Adipose tissue (tissue), 3 donors: Measurements from ENCODE around the gene TCF7L1. TPM values are rescaled to one million over a fixed set of nuclear protein-coding genes. Genes with fewer than 3 reads are reported as not detected.

Experiments
- H3K27ac ChIP-seq: one replicate; pipeline ENCODE4 v1.5.1; 2013; ENCODE audit warnings: low read depth, low read length
- WGBS, 3 donors: extraction: QIAGEN DNeasy Blood & Tissue Kit; methylation state at CpG; one replicate each; pipeline ENCODE4 v1.1.7; 2013; 5-methylcytosine and 5-hydroxymethylcytosine counted together
- polyA plus RNA-seq, 3 donors: library from polyadenylated mRNA; stranded (reverse); fragments of 200-250 nt; gene quantifications; one replicate each; pipeline ENCODE4 v1.2.3, GENCODE V29; 2013
- donor health status: healthy with polysubstance abuse.
- donor health status: Bipolar disorder and iron deficiency.
- donor health status: healthy.

TCF7L1 gene
- polyA plus RNA-seq, 3 donors: 2.4 to 22.3 (median 16.5) TPM

DNA sequence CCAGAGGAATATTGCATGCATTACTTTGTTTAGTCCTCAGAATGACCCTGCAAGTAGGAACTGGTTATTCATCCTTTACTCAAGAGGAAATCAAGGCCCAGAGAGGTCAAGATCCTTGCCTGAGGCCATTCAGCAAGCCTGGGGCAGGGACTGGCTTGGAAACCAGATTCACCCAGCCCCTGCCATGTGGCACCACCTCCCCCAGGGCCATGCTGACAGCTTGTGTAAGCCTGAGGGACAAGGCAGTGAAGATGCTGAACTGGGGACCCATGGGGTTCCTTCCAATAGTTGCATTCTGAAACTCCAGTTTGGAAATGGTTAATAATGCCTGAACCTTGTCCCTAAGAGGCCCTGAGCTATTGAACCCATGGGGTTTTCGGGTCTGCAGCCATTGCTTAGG, 24.2 kb downstream of the TCF7L1 start:
- H3K27ac ChIP-seq: no peak overlapping the region
- 67 to 100% (median 92%) methylated on average over 1 of the region's 1 CpG for WGBS, 3 donors

DNA sequence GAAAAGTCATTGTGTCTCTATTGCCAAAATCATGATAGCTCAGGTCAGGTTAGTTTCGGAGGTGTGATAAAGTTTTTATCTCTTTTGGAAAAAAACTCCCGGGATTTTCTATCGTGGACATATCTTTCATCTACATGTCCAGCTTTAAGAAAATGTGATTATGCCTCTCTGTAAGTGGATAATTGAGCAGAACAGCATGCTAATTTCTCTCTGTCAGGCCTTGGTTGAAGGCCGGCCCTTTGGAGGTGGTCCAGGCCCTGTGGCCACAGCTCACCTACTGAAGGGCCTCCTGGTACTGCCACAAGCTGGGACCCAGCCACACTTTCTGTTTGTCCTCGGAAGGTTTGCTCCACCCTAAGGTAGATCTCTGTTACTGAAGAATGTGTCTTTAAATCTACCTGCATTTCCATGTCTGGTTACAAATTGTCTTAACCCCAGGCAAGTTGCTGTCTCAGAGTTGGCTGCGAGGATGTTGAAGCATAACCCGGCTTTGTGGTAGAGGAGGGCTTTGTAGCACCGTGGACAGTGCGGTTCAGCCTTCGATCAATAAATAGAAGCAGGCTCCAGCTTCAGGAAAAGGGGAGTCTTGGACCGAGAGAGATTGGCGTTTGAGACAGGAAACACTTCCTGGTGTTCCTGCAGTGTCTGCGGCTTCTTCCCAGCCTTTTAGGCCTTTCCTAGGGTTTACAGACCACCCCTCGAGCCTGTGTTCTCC, 25.5 kb downstream of the TCF7L1 start:
- no peak overlapping the region for H3K27ac ChIP-seq

DNA sequence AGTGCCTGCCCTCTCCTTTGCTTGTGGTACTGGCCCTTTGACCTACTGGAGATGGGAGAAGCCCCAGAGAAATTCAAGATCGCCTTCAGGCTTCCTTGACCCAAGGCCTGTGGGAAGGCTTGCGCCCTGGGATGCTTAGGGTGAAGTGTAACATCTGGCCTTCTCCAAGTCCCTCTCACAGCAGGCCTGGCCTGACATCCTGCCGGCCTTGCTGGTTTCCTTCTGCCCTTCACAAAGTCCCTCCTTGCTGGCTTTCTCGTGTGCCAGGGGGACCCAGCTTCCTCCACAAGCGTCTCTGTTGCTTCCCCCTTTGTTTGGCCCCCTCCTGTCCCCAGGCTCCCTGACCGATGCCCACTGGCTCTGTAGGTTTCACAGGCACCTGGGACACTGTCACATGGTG, 26.4 kb downstream of the TCF7L1 start:
- H3K27ac ChIP-seq: no peak overlapping the region
- 65 to 79% (median 68%) methylated on average over 6 of the region's 6 CpGs for WGBS, 3 donors

More for the DNA sequence above, 25.5 kb downstream of the TCF7L1 start:
- WGBS, 3 donors: 41 to 78% (median 73%) methylated on average over 14 of the region's 14 CpGs

DNA sequence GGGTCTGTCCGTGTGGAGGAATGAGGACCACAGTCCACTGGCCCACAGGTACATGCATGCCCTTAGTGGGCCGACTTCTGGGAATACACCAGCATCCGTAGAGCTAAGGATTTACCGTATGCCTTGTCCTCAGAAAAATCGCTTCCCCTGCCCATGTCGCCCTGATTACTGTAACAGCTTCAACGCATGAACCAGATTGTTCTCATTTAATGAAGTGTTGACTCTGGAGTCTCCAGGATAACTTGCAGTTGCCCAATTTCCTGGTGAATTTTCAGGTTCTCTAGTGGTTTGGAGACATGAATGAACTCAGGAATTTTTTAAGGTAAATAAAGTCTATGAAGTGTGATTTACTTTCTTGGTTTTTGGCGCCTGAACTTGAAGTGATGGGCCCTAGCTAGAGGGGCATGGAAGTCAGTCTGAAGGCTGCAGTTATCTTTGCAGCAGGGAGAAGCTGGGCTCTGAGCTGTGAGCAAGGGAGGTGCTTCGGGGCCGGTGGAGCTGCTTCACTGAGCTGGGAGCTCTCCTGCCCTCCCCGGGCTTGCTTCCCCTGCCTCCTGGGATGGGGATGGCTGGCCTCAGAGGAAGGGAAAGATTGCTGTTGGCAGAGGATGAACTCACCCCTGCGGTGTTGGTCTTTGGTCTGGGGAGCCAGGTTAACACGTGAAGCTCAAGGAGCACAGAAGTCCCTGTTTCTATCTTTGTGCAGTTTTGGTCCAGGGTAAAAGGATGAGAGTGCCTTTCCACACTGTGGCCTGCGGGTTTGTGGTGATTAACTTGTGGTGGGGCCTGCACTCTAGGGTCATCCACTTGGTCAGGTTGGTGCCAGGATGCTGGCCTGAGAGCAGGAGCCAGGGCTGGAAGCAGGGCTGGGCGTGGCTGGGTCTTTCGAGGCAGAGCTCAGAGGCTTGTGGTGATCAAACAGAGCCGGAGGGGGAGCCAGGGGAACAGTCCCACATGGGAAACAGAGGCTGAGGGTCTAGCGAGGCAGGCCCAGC, 28.1 kb downstream of the TCF7L1 start:
- no peak overlapping the region for H3K27ac ChIP-seq
- WGBS, 3 donors: 74 to 86% (median 76%) methylated on average over 18 of the region's 18 CpGs

DNA sequence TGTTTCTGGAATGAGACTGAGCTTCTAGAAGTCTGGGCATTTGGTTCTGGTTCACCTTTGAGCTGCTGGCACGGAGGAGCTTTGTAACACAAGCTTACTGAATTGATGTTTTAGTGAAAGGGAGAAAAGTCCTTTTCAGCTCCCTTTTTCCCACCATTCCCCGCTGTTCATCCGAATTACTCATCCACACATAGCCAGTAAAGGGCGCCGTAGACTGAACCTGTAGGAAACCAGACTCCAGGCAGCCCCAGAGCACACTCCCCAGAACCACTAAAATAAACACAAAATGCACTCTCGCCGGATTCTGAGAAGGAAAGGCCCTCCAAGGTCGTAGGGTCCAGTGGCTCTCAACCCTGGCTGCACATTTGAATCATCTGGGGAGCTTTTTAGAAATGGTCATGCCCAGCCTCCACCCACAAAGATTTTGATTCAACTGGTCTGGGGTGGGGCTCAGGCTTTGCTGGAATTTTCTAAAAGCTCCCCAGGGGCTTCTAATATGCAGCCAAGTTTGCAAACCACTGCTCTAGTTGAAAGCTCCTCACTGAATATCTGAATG, 29.6 kb downstream of the TCF7L1 start:
- H3K27ac ChIP-seq: no peak overlapping the region
- 49 to 58% (median 52%) methylated on average over 8 of the region's 8 CpGs for WGBS, 3 donors

DNA sequence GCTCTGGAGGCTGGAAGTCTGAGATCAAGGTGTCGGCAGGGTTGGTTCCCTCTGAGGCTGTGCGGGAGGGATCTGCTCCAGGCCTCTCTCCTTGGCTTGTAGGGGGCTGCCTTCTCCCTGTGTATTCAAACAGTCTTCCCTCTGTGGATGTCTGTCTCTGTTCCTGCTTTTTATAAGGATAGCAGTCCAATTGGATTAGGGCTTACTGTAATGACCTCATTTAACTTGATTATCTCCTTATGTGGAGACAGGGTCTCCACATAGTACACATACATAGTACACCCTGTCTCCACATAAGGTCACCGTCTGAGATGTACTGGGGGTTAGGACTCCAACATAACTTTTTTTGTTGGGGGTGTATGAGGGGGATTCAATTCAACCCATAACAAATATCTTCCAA, 30.5 kb downstream of the TCF7L1 start:
- 76 to 93% (median 79%) methylated on average over 3 of the region's 3 CpGs for WGBS, 3 donors
- no peak overlapping the region for H3K27ac ChIP-seq

DNA sequence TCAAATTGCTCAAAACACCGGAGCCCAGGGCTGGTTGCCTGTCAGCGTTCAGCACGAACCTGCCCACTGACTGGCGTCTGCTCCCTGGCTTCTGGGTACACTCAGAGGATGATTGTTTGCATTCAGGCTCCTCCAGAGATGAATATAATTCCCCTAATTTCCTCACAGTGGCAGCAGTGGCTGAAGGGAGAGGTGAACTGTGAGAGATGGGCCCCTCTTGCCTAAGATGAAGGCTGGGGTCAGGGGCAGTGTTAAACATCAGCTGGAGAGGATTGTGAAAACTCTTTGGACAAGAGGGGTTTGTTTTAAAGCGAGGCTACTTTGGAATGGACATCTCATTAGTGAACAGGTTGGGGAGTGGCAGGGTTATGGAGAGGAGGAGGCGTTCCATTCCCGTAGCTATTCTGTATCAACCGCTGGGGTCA, 31.0 kb downstream of the TCF7L1 start:
- 77 to 81% (median 79%) methylated on average over 8 of the region's 8 CpGs for WGBS, 3 donors
- H3K27ac ChIP-seq: no peak overlapping the region

DNA sequence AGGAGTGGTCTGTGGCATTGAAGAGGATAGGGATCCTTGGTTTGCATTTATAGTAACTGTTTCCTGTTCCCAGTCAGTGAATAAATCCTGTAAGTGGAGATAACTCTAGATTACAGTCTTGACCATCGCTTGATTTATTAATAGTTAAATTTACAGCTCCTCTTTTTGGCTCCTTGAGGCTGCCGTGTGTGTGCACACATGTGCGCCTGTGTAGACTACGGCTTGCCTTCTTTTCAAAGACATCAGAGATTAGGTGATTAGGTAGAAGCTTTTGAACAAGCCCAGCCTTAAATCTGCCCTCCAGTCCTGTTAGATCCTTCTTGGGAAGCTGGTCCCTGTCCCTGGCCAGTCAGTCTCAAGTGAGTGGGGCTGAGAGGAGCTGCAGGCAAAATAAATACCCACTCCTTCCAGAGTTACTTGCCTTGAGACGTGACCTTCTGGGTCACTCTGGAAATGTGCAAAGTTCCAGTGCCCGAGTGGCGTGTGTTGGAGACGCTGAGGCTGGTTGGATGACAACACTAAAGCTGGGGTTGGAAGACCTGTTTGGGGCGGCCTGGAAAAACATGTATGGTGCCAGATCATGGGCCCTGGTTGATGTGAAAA, 32.0 kb downstream of the TCF7L1 start:
- no peak overlapping the region for H3K27ac ChIP-seq
- 68 to 73% (median 69%) methylated on average over 9 of the region's 9 CpGs for WGBS, 3 donors

DNA sequence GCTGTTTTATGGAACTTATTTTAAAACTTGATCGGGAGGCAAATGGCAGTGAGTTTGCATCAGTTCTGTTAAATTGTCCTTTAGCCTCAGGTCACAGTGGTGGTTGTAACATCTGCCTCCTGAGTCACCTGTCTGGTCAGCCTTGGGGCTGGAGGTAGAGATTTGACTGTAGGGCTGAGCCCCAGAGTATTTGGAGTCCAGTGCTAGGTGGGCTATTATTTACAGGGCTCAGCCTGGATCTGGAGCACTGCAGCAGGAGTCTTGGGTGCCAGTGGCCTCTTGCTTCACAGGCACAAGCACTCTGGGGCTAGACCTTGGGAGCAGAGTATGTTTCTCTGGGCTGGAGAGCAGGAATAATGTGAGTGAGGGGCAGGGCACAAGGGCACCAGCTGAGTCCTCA, 32.8 kb downstream of the TCF7L1 start:
- no peak overlapping the region for H3K27ac ChIP-seq
- WGBS, 3 donors: 90 to 97% (median 91%) methylated on average over 1 of the region's 1 CpG

DNA sequence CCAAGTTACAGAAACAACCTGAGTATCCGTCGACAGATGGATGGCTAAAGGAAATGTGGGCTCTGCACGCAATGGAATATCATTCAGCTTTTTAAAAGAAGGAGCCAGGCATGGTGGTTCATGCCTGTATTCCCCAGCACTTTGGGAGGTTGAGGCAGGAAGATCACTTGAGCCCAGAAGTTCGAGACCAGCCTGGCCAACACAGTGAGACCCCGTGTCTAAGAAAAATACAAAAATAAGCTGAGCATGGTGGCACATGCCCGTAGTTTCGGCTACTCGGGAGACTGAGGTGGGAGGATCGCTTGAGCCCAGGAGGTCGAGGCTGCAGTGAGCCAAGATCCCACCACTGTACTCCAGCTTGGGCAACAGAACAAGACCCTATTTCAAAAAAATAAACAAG, 34.3 kb downstream of the TCF7L1 start:
- 95 to 96% (median 96%) methylated on average over 10 of the region's 10 CpGs for WGBS, 3 donors
- no peak overlapping the region for H3K27ac ChIP-seq

DNA sequence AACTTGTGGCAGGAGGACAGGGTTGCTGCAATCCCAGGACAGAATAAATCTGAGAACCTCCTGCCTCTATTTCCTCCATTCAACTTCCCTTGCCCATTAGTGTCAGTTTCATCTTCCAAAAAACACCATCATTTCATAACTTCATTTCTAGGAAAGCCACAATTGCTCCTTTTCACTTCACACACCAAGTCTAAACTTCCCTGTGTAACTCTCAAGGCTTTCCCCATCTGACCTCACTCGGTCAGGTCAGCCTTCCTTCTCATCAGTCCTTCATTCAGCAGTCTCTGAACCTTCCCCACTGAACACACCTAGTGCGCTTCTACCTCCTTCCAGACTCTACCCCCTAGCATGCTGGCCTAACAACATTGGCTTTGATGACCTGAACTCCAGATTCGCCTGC, 35.8 kb downstream of the TCF7L1 start:
- no peak overlapping the region for H3K27ac ChIP-seq

DNA sequence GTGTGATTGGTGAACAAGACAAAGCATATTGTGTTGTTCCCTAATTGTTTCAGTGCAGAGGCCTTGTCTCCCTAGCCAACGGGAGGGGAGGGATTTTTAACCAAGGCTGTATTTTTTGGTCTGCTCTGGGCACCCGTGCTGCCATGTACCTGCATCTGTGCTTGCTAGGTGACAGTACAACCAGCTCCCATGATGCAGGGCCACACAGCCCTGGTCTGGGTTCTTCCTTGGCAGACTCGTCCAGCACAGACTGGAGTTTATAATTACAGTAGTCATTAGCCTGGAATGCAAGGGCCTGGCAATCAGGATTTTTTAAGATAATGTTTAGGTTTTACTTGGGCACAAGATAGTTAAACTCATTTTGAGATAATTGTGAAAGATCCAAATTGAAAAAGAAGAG, 36.4 kb downstream of the TCF7L1 start:
- WGBS, 3 donors: 77 to 89% (median 82%) methylated on average over 3 of the region's 3 CpGs
- H3K27ac ChIP-seq: no peak overlapping the region

More for the DNA sequence above, 35.8 kb downstream of the TCF7L1 start:
- WGBS, 3 donors: 88 to 94% (median 92%) methylated on average over 3 of the region's 3 CpGs

DNA sequence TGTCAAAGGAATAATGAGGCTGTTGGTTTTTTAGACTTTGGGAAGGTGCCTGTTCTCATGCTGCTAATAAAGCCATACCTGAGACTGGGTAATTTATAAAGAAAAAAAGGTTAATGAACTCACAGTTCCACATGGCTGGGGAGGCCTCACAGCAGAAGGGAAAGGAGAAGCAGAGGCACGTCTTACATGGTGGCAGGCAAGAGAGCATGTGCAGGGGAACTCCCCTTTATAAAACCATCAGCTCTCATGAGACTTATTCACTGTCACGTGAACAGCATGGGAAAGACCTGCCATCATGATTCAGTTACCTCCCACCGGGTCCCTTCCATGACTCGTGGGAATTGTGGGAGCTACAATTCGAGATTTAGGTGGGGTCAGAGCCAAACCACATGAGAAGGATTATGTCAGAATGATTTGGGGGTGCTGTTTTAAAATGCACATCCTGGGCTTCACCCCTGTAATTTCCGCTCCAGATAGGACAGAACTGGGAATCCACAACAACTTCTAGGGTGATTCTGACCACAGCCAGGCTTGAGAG, 37.8 kb downstream of the TCF7L1 start:
- no peak overlapping the region for H3K27ac ChIP-seq
- WGBS, 3 donors: 72 to 86% (median 81%) methylated on average over 6 of the region's 6 CpGs

DNA sequence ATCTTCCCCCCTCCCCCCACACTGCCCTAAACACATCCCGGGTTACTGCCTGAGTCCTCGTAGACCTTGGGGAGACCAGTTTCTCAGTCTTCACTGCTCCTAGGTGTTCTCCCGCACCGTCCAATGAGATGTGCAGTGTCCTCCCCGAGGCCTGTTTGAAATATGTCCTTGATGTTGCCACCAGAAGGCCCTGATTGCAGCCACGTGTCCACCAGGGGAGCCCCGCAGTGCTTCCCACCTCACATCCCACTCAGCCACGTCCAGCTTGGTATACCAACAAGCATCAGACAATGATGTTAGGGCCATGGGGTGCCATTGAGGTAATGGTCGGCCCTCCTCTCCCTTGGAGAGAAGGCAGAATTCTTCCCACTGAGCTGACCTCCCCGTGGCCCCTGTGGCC, 38.7 kb downstream of the TCF7L1 start:
- H3K27ac ChIP-seq: no peak overlapping the region
- 80 to 92% (median 89%) methylated on average over 10 of the region's 10 CpGs for WGBS, 3 donors

DNA sequence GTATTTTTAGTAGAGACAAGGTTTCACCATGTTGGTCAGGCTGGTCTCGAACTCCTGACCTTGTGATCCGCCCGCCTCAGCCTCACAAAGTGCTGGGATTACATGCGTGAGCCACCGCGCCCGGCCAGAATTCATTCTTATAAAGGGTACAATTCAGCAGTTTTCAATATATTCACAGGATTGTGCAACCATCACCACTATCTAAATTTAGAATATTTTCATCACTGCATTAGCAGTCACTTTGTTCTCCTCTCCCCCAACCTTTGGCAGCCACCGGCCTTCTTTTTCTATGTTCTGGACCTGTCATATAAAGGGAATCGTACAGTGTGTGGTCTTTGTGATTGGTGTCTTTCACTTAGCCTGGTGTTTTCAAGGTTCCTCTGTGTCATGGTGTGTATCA, 40.7 kb downstream of the TCF7L1 start:
- H3K27ac ChIP-seq: no peak overlapping the region
- 56 to 94% (median 78%) methylated on average over 9 of the region's 9 CpGs for WGBS, 3 donors

DNA sequence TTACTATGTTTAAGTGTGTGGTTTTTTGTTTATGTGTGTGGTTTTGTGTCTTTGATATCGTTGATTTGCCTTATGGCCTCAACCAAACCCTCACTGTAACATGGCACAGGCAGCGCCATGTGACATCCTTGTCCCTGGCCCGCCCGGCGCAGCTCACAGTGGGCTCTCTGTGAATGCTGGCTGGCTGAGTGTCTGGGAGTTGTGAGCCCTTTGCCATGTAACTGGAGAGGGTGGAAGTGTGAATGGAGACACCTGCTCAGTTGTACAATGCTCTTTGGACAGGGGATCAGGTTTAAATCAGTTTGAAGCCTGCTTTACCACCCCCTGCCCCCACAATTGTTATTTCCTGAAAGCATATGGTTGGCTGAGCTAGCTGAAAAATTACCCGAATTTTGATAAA, 41.8 kb downstream of the TCF7L1 start:
- 83 to 88% (median 86%) methylated on average over 6 of the region's 6 CpGs for WGBS, 3 donors
- H3K27ac ChIP-seq: no peak overlapping the region

DNA sequence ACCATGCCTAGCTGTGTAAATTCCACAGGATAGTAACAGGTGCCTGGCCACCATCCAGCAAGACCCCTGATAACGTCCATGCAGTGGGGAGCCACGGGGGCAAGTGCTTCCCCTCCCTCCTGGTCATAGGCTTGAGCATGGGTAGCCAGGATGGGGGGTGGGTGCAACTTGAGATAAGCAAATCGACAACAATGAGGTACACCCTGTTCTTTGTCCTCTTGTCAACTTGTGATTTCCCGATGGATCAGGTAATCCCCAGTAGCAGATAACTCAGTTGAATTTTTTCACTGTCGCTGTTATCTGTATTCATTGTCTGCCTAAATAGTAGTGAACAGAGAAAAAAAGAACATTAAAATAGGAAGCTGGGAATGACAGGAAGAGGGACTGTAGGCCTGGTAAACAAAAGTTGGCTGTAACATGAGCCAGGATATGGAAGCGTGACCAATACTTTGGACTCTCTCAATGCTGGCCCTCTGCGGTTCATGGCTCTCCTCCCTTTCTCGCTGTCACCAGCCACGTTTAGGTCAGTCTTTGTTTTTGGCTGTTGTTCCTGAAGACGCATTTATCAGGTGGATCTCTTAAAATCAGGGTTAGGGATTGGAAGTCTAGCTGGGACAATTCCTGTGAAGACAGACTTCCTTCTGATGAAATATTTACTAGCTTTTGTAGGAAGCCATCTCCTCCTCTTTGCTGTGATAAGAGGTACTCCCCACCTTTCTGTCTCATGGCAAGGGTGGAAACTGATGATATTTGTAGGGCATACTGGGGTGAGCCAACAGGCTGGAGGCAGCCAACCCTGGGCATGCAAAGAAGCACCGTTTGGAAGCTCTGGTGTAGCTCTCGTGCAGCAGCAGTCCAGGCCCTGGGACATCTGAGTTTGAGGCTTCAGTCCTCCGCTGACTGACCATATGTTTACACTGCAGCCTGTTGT, 42.4 kb downstream of the TCF7L1 start:
- WGBS, 3 donors: 35 to 51% (median 42%) methylated on average over 13 of the region's 13 CpGs
- H3K27ac ChIP-seq: no peak overlapping the region
